ENCODE measurements around the gene PER2. TPM values are rescaled to one million over a fixed set of nuclear protein-coding genes. Genes with fewer than 3 reads are reported as not detected.

The PER2 gene
- total and polyA plus RNA-seq, 2 donors (not counting 3 experiments of a cell fraction or from before 2014, with no cell fraction given), result 0.86 to 3.8 TPM

- H3K4me2 ChIP-seq (ENCODE audit: insufficient read depth, low read length), result no peak overlapping the region
- H3K4me1 ChIP-seq (ENCODE audit: control insufficient read depth, extremely low read depth, insufficient read depth, low read length), result no peaks in the 10 kb centered on the region
- intact Hi-C loops (cut with micrococcal nuclease), result no loop called here
- H3K4me3 ChIP-seq (replicated peaks in 1 of 3; ENCODE audit: insufficient read depth in 1 of 3, low read depth in 1 of 3, low read length in 3 of 3), result no peak overlapping the region
- H3K9ac ChIP-seq (replicated peaks; ENCODE audit: extremely low read depth, insufficient read depth, low read length), result no peak overlapping the region
- no peak overlapping the region for H3K27ac ChIP-seq (ENCODE audit: insufficient read depth, low read depth, low read length)
- H3K36me3 ChIP-seq (ENCODE audit: control insufficient read depth in 2 of 2, extremely low read depth in 1 of 2, insufficient read depth in 2 of 2, low read length in 2 of 2), result peaks cover 0 to 2% of the 10 kb centered on the region in 2 experiments
- DNase-seq (ENCODE audit: low read depth, low spot score), result no peak
- no peaks in the 10 kb centered on the region for H3K27me3 ChIP-seq (ENCODE audit: control insufficient read depth in 2 of 2, insufficient read depth in 2 of 2, low read length in 2 of 2)
- FAIRE-seq, result no peak
- POLR2A ChIA-PET, result no interaction called here
- H2AFZ ChIP-seq (ENCODE audit: low read depth, low read length), result no peak overlapping the region
- no peaks in the 10 kb centered on the region for H4K20me1 ChIP-seq (replicated peaks; ENCODE audit: control insufficient read depth, extremely low read depth, insufficient read depth, low read length)
- no peak for TF ChIP-seq GATA2 (IDR thresholded peaks at IDR 0.05; ENCODE audit: insufficient read depth, insufficient read length, low read depth, low read length)
- no peak for TF ChIP-seq EZH2 (IDR thresholded peaks at IDR 0.05; ENCODE audit: borderline replicate concordance, low read depth, low read length, severe bottlenecking)
- no peak for TF ChIP-seq FOS (IDR thresholded peaks at IDR 0.05; ENCODE audit: borderline replicate concordance, insufficient read depth, low read length)
- TF ChIP-seq, protein P1, sequence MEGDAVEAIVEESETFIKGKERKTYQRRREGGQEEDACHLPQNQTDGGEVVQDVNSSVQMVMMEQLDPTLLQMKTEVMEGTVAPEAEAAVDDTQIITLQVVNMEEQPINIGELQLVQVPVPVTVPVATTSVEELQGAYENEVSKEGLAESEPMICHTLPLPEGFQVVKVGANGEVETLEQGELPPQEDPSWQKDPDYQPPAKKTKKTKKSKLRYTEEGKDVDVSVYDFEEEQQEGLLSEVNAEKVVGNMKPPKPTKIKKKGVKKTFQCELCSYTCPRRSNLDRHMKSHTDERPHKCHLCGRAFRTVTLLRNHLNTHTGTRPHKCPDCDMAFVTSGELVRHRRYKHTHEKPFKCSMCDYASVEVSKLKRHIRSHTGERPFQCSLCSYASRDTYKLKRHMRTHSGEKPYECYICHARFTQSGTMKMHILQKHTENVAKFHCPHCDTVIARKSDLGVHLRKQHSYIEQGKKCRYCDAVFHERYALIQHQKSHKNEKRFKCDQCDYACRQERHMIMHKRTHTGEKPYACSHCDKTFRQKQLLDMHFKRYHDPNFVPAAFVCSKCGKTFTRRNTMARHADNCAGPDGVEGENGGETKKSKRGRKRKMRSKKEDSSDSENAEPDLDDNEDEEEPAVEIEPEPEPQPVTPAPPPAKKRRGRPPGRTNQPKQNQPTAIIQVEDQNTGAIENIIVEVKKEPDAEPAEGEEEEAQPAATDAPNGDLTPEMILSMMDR (IDR thresholded peaks at IDR 0.05; ENCODE audit: extremely low read depth in 1 of 2, insufficient read depth in 1 of 2, low read depth in 1 of 2, low read length in 2 of 2), result no peak
- no peak for TF ChIP-seq POLR2AphosphoS5 (IDR thresholded peaks at IDR 0.05; ENCODE audit: insufficient read depth, low read depth, low read length)
- TF ChIP-seq JUN (IDR thresholded peaks at IDR 0.05; ENCODE audit: borderline replicate concordance, insufficient read depth, insufficient read length, low read depth), result no peak
- TF ChIP-seq, protein P2, sequence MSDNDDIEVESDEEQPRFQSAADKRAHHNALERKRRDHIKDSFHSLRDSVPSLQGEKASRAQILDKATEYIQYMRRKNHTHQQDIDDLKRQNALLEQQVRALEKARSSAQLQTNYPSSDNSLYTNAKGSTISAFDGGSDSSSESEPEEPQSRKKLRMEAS (IDR thresholded peaks at IDR 0.05; ENCODE audit: insufficient read depth, insufficient read length), result no peak
- no peak for TF ChIP-seq POLR2A (IDR thresholded peaks at IDR 0.05; ENCODE audit: low read depth, low read length)
- no peak for TF ChIP-seq MYC (IDR thresholded peaks at IDR 0.05; ENCODE audit: low read depth, low read length)
- H3K9me3 ChIP-seq (replicated peaks; ENCODE audit: control insufficient read depth, insufficient read depth, low read length), result no peaks in the 10 kb centered on the region
- CTCF ChIA-PET, result interaction anchor here (2.6 kb wide), 1 partner anchor 16 kb away, joined by 9 read pairs; no protein-coding TSS in a partner anchor
- no peaks in the 10 kb centered on the region for H3K79me2 ChIP-seq (ENCODE audit: control insufficient read depth, insufficient read depth, low read length)
- no TSS peak for BruUV-seq (replicated peaks)
- no peaks in the 10 kb centered on the region for H3K9me1 ChIP-seq (replicated peaks; ENCODE audit: control insufficient read depth, extremely low read depth, insufficient read depth, low read length)
- dilution Hi-C loops (cut with MboI; ENCODE audit: extremely low pct_ligation_motif_present, low sequenced_read_pairs), result no loop called here
These were observed 9.1 kb downstream of the PER2 start for GRCh38 chr2:238279324-238279682.
